ENCODE measurements around the gene SCARF2. TPM values are rescaled to one million over a fixed set of nuclear protein-coding genes. Genes with fewer than 3 reads are reported as not detected.
"Not testable (repeated sequence)": the region's sequence is repeated elsewhere in the genome, so short reads cannot be mapped to it uniquely, and the experiment has no call there.

The SCARF2 gene
- total and polyA plus RNA-seq, 11 donors, result 1.5 to 10.1 (median 2.8) TPM

GRCh38 chr22:20384865-20385264, 52.8 kb downstream of the SCARF2 start:
- no peaks in the 10 kb centered on the region for H3K4me1 ChIP-seq
- TF ChIP-seq, protein P1, sequence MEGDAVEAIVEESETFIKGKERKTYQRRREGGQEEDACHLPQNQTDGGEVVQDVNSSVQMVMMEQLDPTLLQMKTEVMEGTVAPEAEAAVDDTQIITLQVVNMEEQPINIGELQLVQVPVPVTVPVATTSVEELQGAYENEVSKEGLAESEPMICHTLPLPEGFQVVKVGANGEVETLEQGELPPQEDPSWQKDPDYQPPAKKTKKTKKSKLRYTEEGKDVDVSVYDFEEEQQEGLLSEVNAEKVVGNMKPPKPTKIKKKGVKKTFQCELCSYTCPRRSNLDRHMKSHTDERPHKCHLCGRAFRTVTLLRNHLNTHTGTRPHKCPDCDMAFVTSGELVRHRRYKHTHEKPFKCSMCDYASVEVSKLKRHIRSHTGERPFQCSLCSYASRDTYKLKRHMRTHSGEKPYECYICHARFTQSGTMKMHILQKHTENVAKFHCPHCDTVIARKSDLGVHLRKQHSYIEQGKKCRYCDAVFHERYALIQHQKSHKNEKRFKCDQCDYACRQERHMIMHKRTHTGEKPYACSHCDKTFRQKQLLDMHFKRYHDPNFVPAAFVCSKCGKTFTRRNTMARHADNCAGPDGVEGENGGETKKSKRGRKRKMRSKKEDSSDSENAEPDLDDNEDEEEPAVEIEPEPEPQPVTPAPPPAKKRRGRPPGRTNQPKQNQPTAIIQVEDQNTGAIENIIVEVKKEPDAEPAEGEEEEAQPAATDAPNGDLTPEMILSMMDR (IDR thresholded peaks at IDR 0.05), result no peak
- no peak for TF ChIP-seq POLR2A (IDR thresholded peaks at IDR 0.05)
- no peaks in the 10 kb centered on the region for H3K36me3 ChIP-seq
- intact Hi-C loops (cut with DNase I), result no loop called here
- H3K27me3 ChIP-seq, result peaks cover 0 to 17% (median 3%) of the 10 kb centered on the region in 9 donors
- ATAC-seq, result no peak
- H3K9me3 ChIP-seq, result no peaks in the 10 kb centered on the region
- no peak overlapping the region for H3K4me3 ChIP-seq
- no peak for DNase-seq
- 88 to 94% (median 91%) methylated on average over 6 of the region's 6 CpGs for WGBS, 4 donors
- H3K27ac ChIP-seq, result no peak overlapping the region

- no peak for ATAC-seq
- H3K4me3 ChIP-seq, result no peak overlapping the region
- WGBS, 4 donors, result 67 to 91% (median 83%) methylated on average over 2 of the region's 2 CpGs
- no peaks in the 10 kb centered on the region for H3K36me3 ChIP-seq
- intact Hi-C loops (cut with DNase I), result no loop called here
- no peak for TF ChIP-seq POLR2A (IDR thresholded peaks at IDR 0.05)
- TF ChIP-seq, protein P1 (IDR thresholded peaks at IDR 0.05), result no peak
- H3K27me3 ChIP-seq, result peaks cover 0 to 17% (median 3%) of the 10 kb centered on the region in 9 donors
- no peaks in the 10 kb centered on the region for H3K9me3 ChIP-seq
- H3K27ac ChIP-seq, result no peak overlapping the region
- no peak for DNase-seq
- H3K4me1 ChIP-seq, result no peaks in the 10 kb centered on the region
These were observed 53.5 kb downstream of the SCARF2 start for GRCh38 chr22:20384171-20384570.

DNA sequence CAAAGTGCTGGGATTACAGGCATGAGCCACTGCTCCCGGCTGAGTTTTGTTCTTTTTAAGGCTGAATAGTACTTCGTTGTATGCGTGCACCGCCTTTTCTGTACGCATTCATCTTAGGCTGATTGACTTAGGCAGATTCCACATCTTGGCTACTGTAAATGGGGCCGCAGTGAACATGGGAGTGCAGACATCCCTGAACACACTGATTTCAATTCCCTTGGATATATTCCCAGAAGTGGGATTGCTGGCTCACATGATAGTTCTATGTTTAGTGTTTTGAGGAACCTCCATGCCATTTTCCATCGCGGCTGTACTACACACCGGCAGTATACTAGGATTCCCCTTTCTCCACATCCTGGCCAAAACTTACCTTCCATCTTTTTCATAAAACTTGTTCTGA, 54.1 kb downstream of the SCARF2 start:
- H3K27ac ChIP-seq, result no peak overlapping the region
- no peak for ATAC-seq
- intact Hi-C loops (cut with DNase I), result no loop called here
- 86 to 93% (median 88%) methylated on average over 9 of the region's 9 CpGs for WGBS, 4 donors
- H3K27me3 ChIP-seq, result peaks cover 0 to 17% (median 3%) of the 10 kb centered on the region in 9 donors
- no peaks in the 10 kb centered on the region for H3K4me1 ChIP-seq
- H3K36me3 ChIP-seq, result no peaks in the 10 kb centered on the region
- DNase-seq, result no peak
- no peaks in the 10 kb centered on the region for H3K9me3 ChIP-seq
- TF ChIP-seq POLR2A (IDR thresholded peaks at IDR 0.05), result no peak
- TF ChIP-seq, protein P1 (IDR thresholded peaks at IDR 0.05), result no peak
- no peak overlapping the region for H3K4me3 ChIP-seq

DNA sequence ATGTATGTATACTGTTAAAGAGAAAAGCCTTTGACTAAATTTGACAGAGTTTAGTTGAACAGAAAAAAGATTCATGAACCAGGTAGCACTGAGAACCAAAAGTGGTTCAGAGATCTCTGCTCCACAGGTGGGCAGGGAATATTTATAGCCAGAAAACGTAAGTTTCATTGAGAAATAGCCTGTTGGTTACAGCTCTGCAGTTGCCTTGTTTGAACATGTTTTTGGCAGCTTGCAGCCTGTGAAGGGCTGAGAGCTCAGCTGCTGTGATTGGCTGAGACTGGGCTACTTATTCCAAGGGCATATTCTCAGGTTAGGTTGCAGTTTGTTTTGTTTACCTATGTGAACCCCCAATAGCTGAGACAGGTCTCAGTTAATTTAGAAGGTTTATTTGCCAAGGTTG, 57.1 kb downstream of the SCARF2 start:
- no peak for ATAC-seq
- Histone ChIP-seq H3K27me3 (peaks cover 0 to 12% (median 2%) of the 10 kb centered on the region in 9 donors), H3K36me3 (no peaks in the 10 kb centered on the region), H3K9me3 (no peaks in the 10 kb centered on the region), H3K4me1 (no peaks in the 10 kb centered on the region), H3K27ac (no peak overlapping the region), H3K4me3 (no peak overlapping the region)
- WGBS, 4 donors, result 26 to 33% (median 29%) methylated on average over 1 of the region's 1 CpG
- intact Hi-C loops (cut with DNase I), result no loop called here
- TF ChIP-seq POLR2A (IDR thresholded peaks at IDR 0.05), result no peak
- TF ChIP-seq, protein P1 (IDR thresholded peaks at IDR 0.05), result no peak
- DNase-seq, result no peak

- H3K27me3 ChIP-seq; H3K9me3 ChIP-seq; H3K27ac ChIP-seq; H3K4me3 ChIP-seq; DNase-seq; ATAC-seq; intact Hi-C loops (cut with DNase I); H3K4me1 ChIP-seq; H3K36me3 ChIP-seq: not testable (repeated sequence)
- WGBS, 4 donors, result 91 to 97% (median 93%) methylated on average over 5 of the region's 5 CpGs
These were observed 58.9 kb downstream of the SCARF2 start for GRCh38 chr22:20378684-20379083.
